ENCODE results near the gene FAM76B.
A peak's percentile ranks its signal among the peaks of the same experiment; 100 is the strongest.
"Not testable (repeated sequence)": the region's sequence is repeated elsewhere in the genome, so short reads cannot be mapped to it uniquely, and the experiment has no call there.

The FAM76B gene

GRCh38 chr11:95789506-95790122 is at the start of gene FAM76B:
FAM76B (minus strand) TSS chr11:95789782; CDS start chr11:95789478, 304 bp downstream.
- peak; percentile 88 to 96 for DNase-seq (ENCODE audit: low read depth in 2 of 2, low spot score in 1 of 2)

- DNase-seq (ENCODE audit: low read depth in 2 of 2, low spot score in 1 of 2): peak in 1 of 2 donors; percentile 15
Measured at GRCh38 chr11:95835768-95836488, 46.3 kb upstream of the FAM76B start.

- DNase-seq (ENCODE audit: low read depth in 2 of 2, low spot score in 1 of 2): no peak
Measured at GRCh38 chr11:95835351-95835750, 45.8 kb upstream of the FAM76B start.

- no peak for DNase-seq (ENCODE audit: low read depth in 2 of 2, low spot score in 1 of 2)
Measured at GRCh38 chr11:95833378-95833777, 43.8 kb upstream of the FAM76B start.

- no peak for DNase-seq (ENCODE audit: low read depth in 2 of 2, low spot score in 1 of 2)
Measured at GRCh38 chr11:95832763-95833162, 43.2 kb upstream of the FAM76B start.

GRCh38 chr11:95831198-95831883 is 41.8 kb upstream of the FAM76B start:
- DNase-seq (ENCODE audit: low read depth in 2 of 2, low spot score in 1 of 2): no peak

GRCh38 chr11:95829580-95830259 is 40.1 kb upstream of the FAM76B start:
- DNase-seq (ENCODE audit: low read depth in 2 of 2, low spot score in 1 of 2): no peak

GRCh38 chr11:95827696-95828095 is 38.1 kb upstream of the FAM76B start:
- DNase-seq (ENCODE audit: low read depth in 2 of 2, low spot score in 1 of 2): no peak

- no peak for DNase-seq (ENCODE audit: low read depth in 2 of 2, low spot score in 1 of 2)
Measured at GRCh38 chr11:95821640-95822039, 32.1 kb upstream of the FAM76B start.

- no peak for DNase-seq (ENCODE audit: low read depth in 2 of 2, low spot score in 1 of 2)
Measured at GRCh38 chr11:95816037-95816436, 26.5 kb upstream of the FAM76B start.

- DNase-seq (ENCODE audit: low read depth in 2 of 2, low spot score in 1 of 2): not testable (repeated sequence)
Measured at GRCh38 chr11:95811052-95811451, 21.5 kb upstream of the FAM76B start.

- not testable (repeated sequence) for DNase-seq (ENCODE audit: low read depth in 2 of 2, low spot score in 1 of 2)
Measured at GRCh38 chr11:95806464-95806863, 16.9 kb upstream of the FAM76B start.

- no peak for DNase-seq (ENCODE audit: low read depth in 2 of 2, low spot score in 1 of 2)
Measured at GRCh38 chr11:95805869-95806268, 16.3 kb upstream of the FAM76B start.

GRCh38 chr11:95803973-95804372 is 14.4 kb upstream of the FAM76B start:
- no peak for DNase-seq (ENCODE audit: low read depth in 2 of 2, low spot score in 1 of 2)

- DNase-seq (ENCODE audit: low read depth in 2 of 2, low spot score in 1 of 2): no peak
Measured at GRCh38 chr11:95802806-95803205, 13.2 kb upstream of the FAM76B start.

GRCh38 chr11:95800438-95800837 is 10.9 kb upstream of the FAM76B start:
- DNase-seq (ENCODE audit: low read depth in 2 of 2, low spot score in 1 of 2): no peak

GRCh38 chr11:95799546-95799945 is 10.0 kb upstream of the FAM76B start:
- no peak for DNase-seq (ENCODE audit: low read depth in 2 of 2, low spot score in 1 of 2)

GRCh38 chr11:95796501-95796900 is 6.9 kb upstream of the FAM76B start:
- no peak for DNase-seq (ENCODE audit: low read depth in 2 of 2, low spot score in 1 of 2)

- no peak for DNase-seq (ENCODE audit: low read depth in 2 of 2, low spot score in 1 of 2)
Measured at GRCh38 chr11:95795627-95796295, 6.2 kb upstream of the FAM76B start.

GRCh38 chr11:95794086-95794485 is 4.5 kb upstream of the FAM76B start:
- no peak for DNase-seq (ENCODE audit: low read depth in 2 of 2, low spot score in 1 of 2)

GRCh38 chr11:95793116-95793515 is 3.5 kb upstream of the FAM76B start:
- no peak for DNase-seq (ENCODE audit: low read depth in 2 of 2, low spot score in 1 of 2)
